ENCODE data around the gene DPYD.

GRCh38 chr1:97140611-97141010, 780.2 kb downstream of the DPYD start:
- TF ChIP-seq, protein P1, sequence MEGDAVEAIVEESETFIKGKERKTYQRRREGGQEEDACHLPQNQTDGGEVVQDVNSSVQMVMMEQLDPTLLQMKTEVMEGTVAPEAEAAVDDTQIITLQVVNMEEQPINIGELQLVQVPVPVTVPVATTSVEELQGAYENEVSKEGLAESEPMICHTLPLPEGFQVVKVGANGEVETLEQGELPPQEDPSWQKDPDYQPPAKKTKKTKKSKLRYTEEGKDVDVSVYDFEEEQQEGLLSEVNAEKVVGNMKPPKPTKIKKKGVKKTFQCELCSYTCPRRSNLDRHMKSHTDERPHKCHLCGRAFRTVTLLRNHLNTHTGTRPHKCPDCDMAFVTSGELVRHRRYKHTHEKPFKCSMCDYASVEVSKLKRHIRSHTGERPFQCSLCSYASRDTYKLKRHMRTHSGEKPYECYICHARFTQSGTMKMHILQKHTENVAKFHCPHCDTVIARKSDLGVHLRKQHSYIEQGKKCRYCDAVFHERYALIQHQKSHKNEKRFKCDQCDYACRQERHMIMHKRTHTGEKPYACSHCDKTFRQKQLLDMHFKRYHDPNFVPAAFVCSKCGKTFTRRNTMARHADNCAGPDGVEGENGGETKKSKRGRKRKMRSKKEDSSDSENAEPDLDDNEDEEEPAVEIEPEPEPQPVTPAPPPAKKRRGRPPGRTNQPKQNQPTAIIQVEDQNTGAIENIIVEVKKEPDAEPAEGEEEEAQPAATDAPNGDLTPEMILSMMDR (IDR thresholded peaks at IDR 0.05; ENCODE audit: low read length), result no peak
- TF ChIP-seq EZH2 (IDR thresholded peaks at IDR 0.05; ENCODE audit: borderline replicate concordance, low read length), result no peak

All from OCI-LY1 (cell line).